Mesenchymal stem cell (in vitro differentiated cells and primary cell): Measurements from ENCODE around the gene SLC9A7.

Source experiments
- DNase-seq: peaks from one replicate; pipeline ENCODE4 v3.0.0-alpha.2; 2013
- H2AFZ ChIP-seq: one replicate; pipeline ENCODE4 v1.6.1; 2013; ENCODE audit warnings: low read depth, mild to moderate bottlenecking, control low read depth, inconsistent platforms, low read length, moderate library complexity
- H2AK5ac ChIP-seq: 2 replicates; pipeline ENCODE4 v1.6.1; 2013; ENCODE audit warnings: low read length, moderate library complexity, mild to moderate bottlenecking, inconsistent platforms; ENCODE audit not compliant: severe bottlenecking
- H2BK120ac ChIP-seq: one replicate; pipeline ENCODE4 v1.6.1; 2013; ENCODE audit warnings: low read depth, mild to moderate bottlenecking, inconsistent platforms, low read length, moderate library complexity
- H2BK12ac ChIP-seq, 2 experiments: one replicate each; pipeline ENCODE4 v1.6.1; 2013; ENCODE audit warnings: inconsistent platforms in 2 of 2, low read length in 2 of 2, mild to moderate bottlenecking in 2 of 2, moderate library complexity in 2 of 2, control low read depth in 1 of 2
- H2BK15ac ChIP-seq: one replicate; pipeline ENCODE4 v1.6.1; 2013; ENCODE audit warnings: mild to moderate bottlenecking, low read depth, inconsistent platforms; ENCODE audit not compliant: poor library complexity, severe bottlenecking
- H2BK5ac ChIP-seq: 2 replicates; pipeline ENCODE4 v1.6.1; 2013; ENCODE audit warnings: low read depth, mild to moderate bottlenecking, low read length, control low read depth, inconsistent platforms; ENCODE audit not compliant: poor library complexity, severe bottlenecking
- H3K14ac ChIP-seq, 2 experiments: one replicate each; pipeline ENCODE4 v1.6.1; 2013; ENCODE audit warnings: inconsistent platforms in 2 of 2, low read length in 2 of 2, control low read depth in 1 of 2, mild to moderate bottlenecking in 1 of 2, moderate library complexity in 1 of 2
- H3K18ac ChIP-seq, 2 experiments: one replicate each; pipeline ENCODE4 v1.6.1; 2013; ENCODE audit warnings: inconsistent platforms in 2 of 2, low read length in 2 of 2, control low read depth in 1 of 2, low read depth in 1 of 2, mild to moderate bottlenecking in 1 of 2
- H3K23ac ChIP-seq, 2 experiments: one replicate each; pipeline ENCODE4 v1.6.1; 2013; ENCODE audit warnings: inconsistent platforms in 2 of 2, low read length in 2 of 2, mild to moderate bottlenecking in 2 of 2, moderate library complexity in 2 of 2, control low read depth in 1 of 2
- H3K27ac ChIP-seq: 2 replicates; pipeline ENCODE4 v1.5.1; 2013; ENCODE audit warnings: mild to moderate bottlenecking, moderate library complexity, low read length, control low read depth, inconsistent platforms; ENCODE audit not compliant: poor library complexity, severe bottlenecking
- H3K27me3 ChIP-seq, 2 experiments: 2 replicates each; pipeline versions ENCODE4 v1.6.1 to v1.7.0; 2013; ENCODE audit warnings: low read length in 2 of 2, mild to moderate bottlenecking in 2 of 2, moderate library complexity in 2 of 2, control low read depth in 1 of 2, inconsistent platforms in 1 of 2; ENCODE audit not compliant: control insufficient read depth in 1 of 2, insufficient read depth in 1 of 2
- H3K36me3 ChIP-seq, 2 experiments: 2 replicates each; pipeline versions ENCODE4 v1.6.1 to v1.7.0; 2013; ENCODE audit warnings: low read length in 2 of 2, control low read depth in 1 of 2, inconsistent platforms in 1 of 2, low read depth in 1 of 2, mild to moderate bottlenecking in 1 of 2; ENCODE audit not compliant: insufficient read depth in 2 of 2, control insufficient read depth in 1 of 2
- H3K4ac ChIP-seq, 2 experiments: one replicate each; pipeline ENCODE4 v1.6.1; 2013; ENCODE audit warnings: inconsistent platforms in 2 of 2, low read length in 2 of 2, mild to moderate bottlenecking in 2 of 2, moderate library complexity in 2 of 2, control low read depth in 1 of 2, low read depth in 1 of 2
- H3K4me1 ChIP-seq: 2 replicates; pipeline ENCODE4 v1.6.1; 2013; ENCODE audit warnings: low read depth, low read length, control low read depth; ENCODE audit not compliant: control insufficient read depth, insufficient read depth
- H3K4me2 ChIP-seq: 2 replicates; pipeline ENCODE4 v1.6.1; 2013; ENCODE audit warnings: low read length, mild to moderate bottlenecking, inconsistent platforms; ENCODE audit not compliant: poor library complexity, severe bottlenecking
- H3K4me3 ChIP-seq, 2 experiments: 2 replicates each; pipeline versions ENCODE4 v1.5.1 to v1.7.0; 2013; ENCODE audit warnings: low read length in 2 of 2, mild to moderate bottlenecking in 2 of 2, control low read depth in 1 of 2, low read depth in 1 of 2; ENCODE audit not compliant: insufficient read depth in 1 of 2
- H3K79me1 ChIP-seq: replicated peaks from 2 replicates; pipeline ENCODE4 v1.6.1; 2013; ENCODE audit warnings: mild to moderate bottlenecking, control low read depth, low read length, inconsistent platforms; ENCODE audit not compliant: poor library complexity, severe bottlenecking
- H3K9ac ChIP-seq: 2 replicates; pipeline ENCODE4 v1.7.0; 2013; ENCODE audit warnings: mild to moderate bottlenecking, low read length, moderate library complexity
- H3K9me3 ChIP-seq: 2 replicates; pipeline ENCODE4 v1.7.0; 2013; ENCODE audit warnings: mild to moderate bottlenecking, low read length; ENCODE audit not compliant: control insufficient read depth
- H4K8ac ChIP-seq: one replicate; pipeline ENCODE4 v1.6.1; 2013; ENCODE audit warnings: inconsistent platforms, mild to moderate bottlenecking, low read length, moderate library complexity
- H4K91ac ChIP-seq: one replicate; pipeline ENCODE4 v1.6.1; 2013; ENCODE audit warnings: mild to moderate bottlenecking, low read length, inconsistent platforms
- WGBS: methylation state at CpG from one replicate; pipeline ENCODE4 v1.1.7; 2013; ENCODE audit warnings: mixed read lengths; 5-methylcytosine and 5-hydroxymethylcytosine counted together

The SLC9A7 gene

GRCh38 chrX:46739736-46740135 lies 19.2 kb downstream of the SLC9A7 start:
- Histone ChIP-seq H3K23ac (no peak overlapping the region), H2AFZ (no peak overlapping the region), H2BK12ac (no peak overlapping the region), H3K79me1 (no peaks in the 10 kb centered on the region), H3K4ac (no peak overlapping the region), H3K36me3 (no peaks in the 10 kb centered on the region), H4K8ac (no peak overlapping the region), H3K4me2 (no peak overlapping the region), H2BK15ac (no peak overlapping the region), H3K9ac (no peak overlapping the region), H2BK5ac (no peak overlapping the region), H3K4me1 (no peaks in the 10 kb centered on the region), H4K91ac (no peak overlapping the region), H3K27me3 (peaks cover 0 to 3% of the 10 kb centered on the region in 2 experiments), H3K14ac (no peak overlapping the region), H3K9me3 (peaks cover 31% of the 10 kb centered on the region), H2BK120ac (no peak overlapping the region), H3K4me3 (no peak overlapping the region), H3K18ac (no peak overlapping the region), H2AK5ac (no peak overlapping the region), H3K27ac (no peak overlapping the region)
- DNase-seq, result no peak
- no CpG with 5 or more reads among the region's 1 CpG for WGBS

DNA sequence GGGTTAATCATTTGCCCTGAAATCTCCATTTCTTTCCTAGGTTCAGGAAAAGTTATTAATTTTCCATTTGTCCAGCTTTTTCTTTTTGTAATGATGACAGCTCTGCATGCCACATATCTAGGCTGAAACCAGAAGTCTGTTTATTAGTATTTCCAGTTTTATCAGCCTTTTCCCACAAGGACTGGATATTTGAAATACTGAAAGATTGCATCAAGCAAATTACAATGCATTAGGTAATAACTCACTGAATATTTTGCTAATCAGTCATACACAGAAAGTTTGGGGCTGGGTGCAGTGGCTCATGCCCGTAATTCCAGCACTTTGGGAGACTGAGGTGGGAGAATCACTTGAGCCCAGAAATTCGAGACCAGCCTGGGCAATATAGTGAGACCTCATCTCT lies 21.5 kb downstream of the SLC9A7 start:
- Histone ChIP-seq H3K4me1 (no peaks in the 10 kb centered on the region), H4K91ac (no peak overlapping the region), H3K9ac (peak overlapping the region; percentile 38)

DNA sequence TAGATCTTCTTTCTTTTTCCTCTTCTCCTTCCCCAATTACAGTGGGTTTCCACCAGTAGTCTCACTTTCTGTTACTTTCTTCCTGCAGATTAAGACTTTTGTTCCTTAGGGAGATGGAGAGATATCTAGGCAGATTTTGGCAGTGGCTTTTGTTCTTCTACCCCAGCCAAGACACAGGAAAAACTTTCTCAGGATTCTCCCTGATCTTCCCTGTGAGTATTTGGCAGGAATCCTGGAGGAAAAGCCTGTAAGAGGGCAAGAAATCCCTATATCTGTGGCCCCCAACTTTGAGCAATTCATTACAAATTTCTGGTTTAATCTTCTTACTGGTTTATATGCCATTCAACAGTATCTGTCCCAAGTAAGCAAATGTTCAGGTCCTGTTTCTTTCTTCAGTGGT lies 21.9 kb downstream of the SLC9A7 start:
- H4K91ac ChIP-seq, result no peak overlapping the region
- no peak overlapping the region for H2AFZ ChIP-seq
- no peaks in the 10 kb centered on the region for H3K79me1 ChIP-seq
- H3K4me1 ChIP-seq, result no peaks in the 10 kb centered on the region
- H3K18ac ChIP-seq, result no peak overlapping the region
- H3K4me2 ChIP-seq, result no peak overlapping the region
- no peak overlapping the region for H2BK120ac ChIP-seq
- DNase-seq, result no peak
- H3K9ac ChIP-seq, result peak overlapping the region; percentile 38
- no peaks in the 10 kb centered on the region for H3K36me3 ChIP-seq
- no peak overlapping the region for H2BK5ac ChIP-seq
- H3K9me3 ChIP-seq, result peaks cover 41% of the 10 kb centered on the region
- H3K27me3 ChIP-seq, result peaks cover 0 to 3% of the 10 kb centered on the region in 2 experiments
- H3K23ac ChIP-seq, result no peak overlapping the region
- no peak overlapping the region for H4K8ac ChIP-seq
- H3K4ac ChIP-seq, result no peak overlapping the region
- no peak overlapping the region for H3K4me3 ChIP-seq
- no peak overlapping the region for H2BK15ac ChIP-seq
- no peak overlapping the region for H2AK5ac ChIP-seq
- H3K27ac ChIP-seq, result no peak overlapping the region
- no peak overlapping the region for H2BK12ac ChIP-seq
- H3K14ac ChIP-seq, result no peak overlapping the region

More for the DNA sequence above, 21.5 kb downstream of the SLC9A7 start:
- H2BK120ac ChIP-seq, result no peak overlapping the region
- H3K18ac ChIP-seq, result no peak overlapping the region
- H4K8ac ChIP-seq, result no peak overlapping the region
- H2BK12ac ChIP-seq, result no peak overlapping the region
- no peak overlapping the region for H3K4me3 ChIP-seq
- peaks cover 0 to 3% of the 10 kb centered on the region in 2 experiments for H3K27me3 ChIP-seq
- no peak overlapping the region for H3K14ac ChIP-seq
- no peak overlapping the region for H3K4me2 ChIP-seq
- no peak overlapping the region for H3K27ac ChIP-seq
- H2AFZ ChIP-seq, result no peak overlapping the region
- no peak overlapping the region for H3K23ac ChIP-seq
- H2BK5ac ChIP-seq, result no peak overlapping the region
- DNase-seq, result peak; percentile 5
- H3K36me3 ChIP-seq, result no peaks in the 10 kb centered on the region
- no CpG with 5 or more reads among the region's 2 CpGs for WGBS
- H3K4ac ChIP-seq, result no peak overlapping the region
- H2BK15ac ChIP-seq, result no peak overlapping the region
- peaks cover 41% of the 10 kb centered on the region for H3K9me3 ChIP-seq
- H3K79me1 ChIP-seq, result no peaks in the 10 kb centered on the region
- H2AK5ac ChIP-seq, result no peak overlapping the region

GRCh38 chrX:46735622-46736021 lies 23.3 kb downstream of the SLC9A7 start:
- no CpG with 5 or more reads among the region's 2 CpGs for whole genome bisulfite sequencing
- Histone ChIP-seq H3K27me3 (peaks cover 0 to 3% of the 10 kb centered on the region in 2 experiments), H2BK12ac (no peak overlapping the region), H3K9ac (no peak overlapping the region), H2BK5ac (no peak overlapping the region), H2BK120ac (no peak overlapping the region), H3K36me3 (no peaks in the 10 kb centered on the region), H4K91ac (no peak overlapping the region), H2AFZ (no peak overlapping the region), H3K23ac (no peak overlapping the region), H3K4ac (no peak overlapping the region), H3K4me3 (peak overlapping the region in 1 of 2 experiments; percentile 14), H4K8ac (no peak overlapping the region), H3K79me1 (no peaks in the 10 kb centered on the region), H3K9me3 (peaks cover 39% of the 10 kb centered on the region), H3K14ac (no peak overlapping the region), H3K4me2 (no peak overlapping the region), H3K4me1 (no peaks in the 10 kb centered on the region), H2AK5ac (no peak overlapping the region), H3K18ac (no peak overlapping the region), H3K27ac (no peak overlapping the region), H2BK15ac (no peak overlapping the region)
- no peak for DNase-seq
